ENCODE results near the gene CDR2.

DNA sequence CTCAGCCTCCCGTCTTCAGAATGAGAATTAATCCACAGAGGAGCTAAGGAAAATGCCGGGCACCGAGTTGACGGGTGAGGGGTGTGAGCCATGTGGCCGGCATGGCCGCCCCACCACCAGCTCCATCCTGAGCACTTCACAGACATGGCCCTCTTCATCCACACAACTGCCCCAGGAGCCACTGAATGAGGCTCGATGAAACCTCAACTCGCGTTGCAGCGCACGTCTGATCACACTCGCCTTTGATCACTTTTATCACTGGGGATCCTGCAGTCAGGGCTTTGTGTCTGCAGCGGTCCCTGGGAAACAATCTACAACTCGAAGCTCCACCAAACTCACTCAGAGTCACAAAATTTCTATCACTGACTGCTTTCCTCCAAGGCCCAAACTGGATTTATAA is 46.7 kb upstream of the CDR2 start:
- TF ChIP-seq POLR2A (IDR thresholded peaks at IDR 0.05) (no peak), POLR2AphosphoS5 (IDR thresholded peaks at IDR 0.05; ENCODE audit: insufficient read depth in 1 of 2, low read depth in 1 of 2) (no peak)
- TF ChIP-seq, protein P1, sequence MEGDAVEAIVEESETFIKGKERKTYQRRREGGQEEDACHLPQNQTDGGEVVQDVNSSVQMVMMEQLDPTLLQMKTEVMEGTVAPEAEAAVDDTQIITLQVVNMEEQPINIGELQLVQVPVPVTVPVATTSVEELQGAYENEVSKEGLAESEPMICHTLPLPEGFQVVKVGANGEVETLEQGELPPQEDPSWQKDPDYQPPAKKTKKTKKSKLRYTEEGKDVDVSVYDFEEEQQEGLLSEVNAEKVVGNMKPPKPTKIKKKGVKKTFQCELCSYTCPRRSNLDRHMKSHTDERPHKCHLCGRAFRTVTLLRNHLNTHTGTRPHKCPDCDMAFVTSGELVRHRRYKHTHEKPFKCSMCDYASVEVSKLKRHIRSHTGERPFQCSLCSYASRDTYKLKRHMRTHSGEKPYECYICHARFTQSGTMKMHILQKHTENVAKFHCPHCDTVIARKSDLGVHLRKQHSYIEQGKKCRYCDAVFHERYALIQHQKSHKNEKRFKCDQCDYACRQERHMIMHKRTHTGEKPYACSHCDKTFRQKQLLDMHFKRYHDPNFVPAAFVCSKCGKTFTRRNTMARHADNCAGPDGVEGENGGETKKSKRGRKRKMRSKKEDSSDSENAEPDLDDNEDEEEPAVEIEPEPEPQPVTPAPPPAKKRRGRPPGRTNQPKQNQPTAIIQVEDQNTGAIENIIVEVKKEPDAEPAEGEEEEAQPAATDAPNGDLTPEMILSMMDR (IDR thresholded peaks at IDR 0.05): no peak
